SK-N-SH treated with all-trans-retinoic acid at 6 μM for 48 hours (cell line): ENCODE results near the gene MYO1H.
A peak's percentile ranks its signal among the peaks of the same experiment; 100 is the strongest.

Source experiments
- ATAC-seq: fragments of 200-7000 bp; cut with Tn5 transposase; 3 replicates; pipeline ENCODE4 v1.9.1; 2020; ENCODE audit warnings: mild to moderate bottlenecking, moderate library complexity
- ARNTL ChIP-seq: fragments of 450-650 bp; formaldehyde crosslinking; IDR thresholded peaks from 2 replicates; pipeline ENCODE4 v1.5.0; 2020; ENCODE audit warnings: low read depth, mild to moderate bottlenecking, moderate library complexity, borderline replicate concordance
- BACH2 ChIP-seq: fragments of 250-450 bp; sonication (Bioruptor Pico); IDR thresholded peaks from 2 replicates; pipeline ENCODE4 v1.9.0; 2021; ENCODE audit warnings: mild to moderate bottlenecking, borderline replicate concordance
- CSDC2 ChIP-seq: fragments of 250-450 bp; sonication (Bioruptor Pico); IDR thresholded peaks from 2 replicates; pipeline ENCODE4 v1.5.0; 2020; ENCODE audit warnings: mild to moderate bottlenecking, moderate library complexity
- ESRRG ChIP-seq: fragments of 250-450 bp; sonication (Bioruptor Pico); IDR thresholded peaks from 2 replicates; pipeline ENCODE4 v1.6.1; 2021; ENCODE audit warnings: mild to moderate bottlenecking
- GLIS3 ChIP-seq: fragments of 250-450 bp; sonication (Bioruptor Pico); IDR thresholded peaks from 2 replicates; pipeline ENCODE4 v1.5.0; 2020; ENCODE audit warnings: mild to moderate bottlenecking, moderate library complexity
- ISL1 ChIP-seq: fragments of 250-450 bp; sonication (Bioruptor Pico); IDR thresholded peaks from 2 replicates; pipeline ENCODE4 v2.1.2; 2022; ENCODE audit warnings: mild to moderate bottlenecking, moderate library complexity
- OSR1 ChIP-seq: fragments of 250-450 bp; sonication (Bioruptor Pico); IDR thresholded peaks from 2 replicates; pipeline ENCODE4 v1.8.0; 2022; ENCODE audit warnings: moderate library complexity, mild to moderate bottlenecking, inconsistent platforms
- PPARA ChIP-seq: fragments of 250-450 bp; sonication (Bioruptor Pico); IDR thresholded peaks from 2 replicates; pipeline ENCODE4 v1.5.0; 2020; ENCODE audit warnings: mild to moderate bottlenecking, borderline replicate concordance
- RARB ChIP-seq: fragments of 250-450 bp; sonication (Bioruptor Pico); IDR thresholded peaks from 2 replicates; pipeline ENCODE4 v1.8.0; 2021; ENCODE audit warnings: mild to moderate bottlenecking, moderate library complexity
- SNAI2 ChIP-seq: fragments of 250-450 bp; sonication (Bioruptor Pico); IDR thresholded peaks from 2 replicates; pipeline ENCODE4 v1.5.0; 2020; ENCODE audit warnings: mild to moderate bottlenecking, moderate library complexity
- TOX ChIP-seq: fragments of 250-450 bp; sonication (Bioruptor Pico); IDR thresholded peaks from 2 replicates; pipeline ENCODE4 v1.8.0; 2021; ENCODE audit warnings: mild to moderate bottlenecking, moderate library complexity, borderline replicate concordance
- ZFP3 ChIP-seq: fragments of 250-450 bp; sonication (Bioruptor Pico); IDR thresholded peaks from 2 replicates; pipeline ENCODE4 v1.5.0; 2020; ENCODE audit warnings: mild to moderate bottlenecking, moderate library complexity
- ZFP30 ChIP-seq: fragments of 450-650 bp; formaldehyde crosslinking; IDR thresholded peaks from 2 replicates; pipeline ENCODE4 v1.5.0; 2022; ENCODE audit warnings: mild to moderate bottlenecking, moderate library complexity
- ZNF565 ChIP-seq: fragments of 450-650 bp; formaldehyde crosslinking; conservative IDR thresholded peaks from 2 replicates; pipeline ENCODE4 v1.5.0; 2020; ENCODE audit warnings: low read depth, mild to moderate bottlenecking, moderate library complexity
- ZNF70 ChIP-seq: fragments of 450-650 bp; formaldehyde crosslinking; IDR thresholded peaks from 2 replicates; pipeline ENCODE4 v1.5.0; 2020; ENCODE audit warnings: mild to moderate bottlenecking, moderate library complexity
- ZNF8 ChIP-seq: fragments of 450-650 bp; formaldehyde crosslinking; IDR thresholded peaks from 2 replicates; pipeline ENCODE4 v1.5.0; 2020; ENCODE audit warnings: mild to moderate bottlenecking, moderate library complexity
- TF ChIP-seq, protein P1 (sequence below): fragments of 250-450 bp; sonication (Bioruptor Pico); IDR thresholded peaks from 2 replicates; pipeline ENCODE4 v1.8.0; 2021; ENCODE audit warnings: low read depth, mild to moderate bottlenecking, moderate library complexity, borderline replicate concordance
- TF ChIP-seq, protein P2 (sequence below): fragments of 250-450 bp; sonication (Bioruptor Pico); IDR thresholded peaks from 2 replicates; pipeline ENCODE4 v1.5.1; 2021; ENCODE audit warnings: mild to moderate bottlenecking, moderate library complexity
- TF ChIP-seq, protein P3 (sequence below): fragments of 250-450 bp; sonication (Bioruptor Pico); IDR thresholded peaks from 2 replicates; pipeline ENCODE4 v1.8.0; 2020; ENCODE audit warnings: mild to moderate bottlenecking, moderate library complexity, borderline replicate concordance
- TF ChIP-seq, protein P4 (sequence below): fragments of 250-450 bp; sonication (Bioruptor Pico); IDR thresholded peaks from 2 replicates; pipeline ENCODE4 v1.5.0; 2020; ENCODE audit warnings: mild to moderate bottlenecking, moderate library complexity

MYO1H gene

DNA sequence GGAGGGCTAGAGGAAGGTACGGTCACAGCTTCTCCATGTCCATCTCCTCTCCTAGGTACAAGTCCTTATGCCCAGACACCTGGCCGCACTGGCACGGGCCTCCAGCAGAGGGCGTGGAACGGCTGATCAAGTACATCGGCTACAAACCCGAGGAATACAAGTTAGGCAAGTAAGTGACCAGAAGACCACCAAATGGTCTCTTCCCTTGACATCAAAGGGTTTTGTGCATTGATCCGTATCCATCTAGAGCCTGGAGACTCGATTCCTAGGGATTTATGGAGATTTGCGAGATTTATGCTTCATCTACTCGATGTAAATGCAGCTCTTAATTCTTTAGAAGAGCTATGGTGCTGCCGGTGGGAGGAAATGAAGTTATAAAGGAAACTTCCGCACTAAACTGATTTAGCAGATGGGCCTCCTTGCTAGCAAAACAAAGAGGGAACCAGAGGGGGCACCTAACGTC, 85.2 kb downstream of the MYO1H start:
- peak; percentile 90 for ATAC-seq
- no peak for TF ChIP-seq SNAI2 (CRISPR knock-in tag)
- no peak for TF ChIP-seq BACH2
- TF ChIP-seq ZFP30 (CRISPR knock-in tag) = no peak
- TF ChIP-seq, protein P1, sequence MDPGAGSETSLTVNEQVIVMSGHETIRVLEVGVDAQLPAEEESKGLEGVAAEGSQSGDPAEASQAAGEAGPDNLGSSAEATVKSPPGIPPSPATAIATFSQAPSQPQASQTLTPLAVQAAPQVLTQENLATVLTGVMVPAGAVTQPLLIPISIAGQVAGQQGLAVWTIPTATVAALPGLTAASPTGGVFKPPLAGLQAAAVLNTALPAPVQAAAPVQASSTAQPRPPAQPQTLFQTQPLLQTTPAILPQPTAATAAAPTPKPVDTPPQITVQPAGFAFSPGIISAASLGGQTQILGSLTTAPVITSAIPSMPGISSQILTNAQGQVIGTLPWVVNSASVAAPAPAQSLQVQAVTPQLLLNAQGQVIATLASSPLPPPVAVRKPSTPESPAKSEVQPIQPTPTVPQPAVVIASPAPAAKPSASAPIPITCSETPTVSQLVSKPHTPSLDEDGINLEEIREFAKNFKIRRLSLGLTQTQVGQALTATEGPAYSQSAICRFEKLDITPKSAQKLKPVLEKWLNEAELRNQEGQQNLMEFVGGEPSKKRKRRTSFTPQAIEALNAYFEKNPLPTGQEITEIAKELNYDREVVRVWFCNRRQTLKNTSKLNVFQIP (CRISPR knock-in tag) = no peak
- TF ChIP-seq ZFP3 (CRISPR knock-in tag) = no peak
- TF ChIP-seq, protein P2, sequence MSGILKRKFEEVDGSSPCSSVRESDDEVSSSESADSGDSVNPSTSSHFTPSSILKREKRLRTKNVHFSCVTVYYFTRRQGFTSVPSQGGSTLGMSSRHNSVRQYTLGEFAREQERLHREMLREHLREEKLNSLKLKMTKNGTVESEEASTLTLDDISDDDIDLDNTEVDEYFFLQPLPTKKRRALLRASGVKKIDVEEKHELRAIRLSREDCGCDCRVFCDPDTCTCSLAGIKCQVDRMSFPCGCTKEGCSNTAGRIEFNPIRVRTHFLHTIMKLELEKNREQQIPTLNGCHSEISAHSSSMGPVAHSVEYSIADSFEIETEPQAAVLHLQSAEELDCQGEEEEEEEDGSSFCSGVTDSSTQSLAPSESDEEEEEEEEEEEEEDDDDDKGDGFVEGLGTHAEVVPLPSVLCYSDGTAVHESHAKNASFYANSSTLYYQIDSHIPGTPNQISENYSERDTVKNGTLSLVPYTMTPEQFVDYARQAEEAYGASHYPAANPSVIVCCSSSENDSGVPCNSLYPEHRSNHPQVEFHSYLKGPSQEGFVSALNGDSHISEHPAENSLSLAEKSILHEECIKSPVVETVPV (CRISPR knock-in tag) = no peak
- no peak for TF ChIP-seq ESRRG (CRISPR knock-in tag)
- TF ChIP-seq, protein P3, sequence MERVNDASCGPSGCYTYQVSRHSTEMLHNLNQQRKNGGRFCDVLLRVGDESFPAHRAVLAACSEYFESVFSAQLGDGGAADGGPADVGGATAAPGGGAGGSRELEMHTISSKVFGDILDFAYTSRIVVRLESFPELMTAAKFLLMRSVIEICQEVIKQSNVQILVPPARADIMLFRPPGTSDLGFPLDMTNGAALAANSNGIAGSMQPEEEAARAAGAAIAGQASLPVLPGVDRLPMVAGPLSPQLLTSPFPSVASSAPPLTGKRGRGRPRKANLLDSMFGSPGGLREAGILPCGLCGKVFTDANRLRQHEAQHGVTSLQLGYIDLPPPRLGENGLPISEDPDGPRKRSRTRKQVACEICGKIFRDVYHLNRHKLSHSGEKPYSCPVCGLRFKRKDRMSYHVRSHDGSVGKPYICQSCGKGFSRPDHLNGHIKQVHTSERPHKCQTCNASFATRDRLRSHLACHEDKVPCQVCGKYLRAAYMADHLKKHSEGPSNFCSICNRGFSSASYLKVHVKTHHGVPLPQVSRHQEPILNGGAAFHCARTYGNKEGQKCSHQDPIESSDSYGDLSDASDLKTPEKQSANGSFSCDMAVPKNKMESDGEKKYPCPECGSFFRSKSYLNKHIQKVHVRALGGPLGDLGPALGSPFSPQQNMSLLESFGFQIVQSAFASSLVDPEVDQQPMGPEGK (CRISPR knock-in tag) = no peak
- no peak for TF ChIP-seq ZNF8 (CRISPR knock-in tag)
- TF ChIP-seq, protein P4, sequence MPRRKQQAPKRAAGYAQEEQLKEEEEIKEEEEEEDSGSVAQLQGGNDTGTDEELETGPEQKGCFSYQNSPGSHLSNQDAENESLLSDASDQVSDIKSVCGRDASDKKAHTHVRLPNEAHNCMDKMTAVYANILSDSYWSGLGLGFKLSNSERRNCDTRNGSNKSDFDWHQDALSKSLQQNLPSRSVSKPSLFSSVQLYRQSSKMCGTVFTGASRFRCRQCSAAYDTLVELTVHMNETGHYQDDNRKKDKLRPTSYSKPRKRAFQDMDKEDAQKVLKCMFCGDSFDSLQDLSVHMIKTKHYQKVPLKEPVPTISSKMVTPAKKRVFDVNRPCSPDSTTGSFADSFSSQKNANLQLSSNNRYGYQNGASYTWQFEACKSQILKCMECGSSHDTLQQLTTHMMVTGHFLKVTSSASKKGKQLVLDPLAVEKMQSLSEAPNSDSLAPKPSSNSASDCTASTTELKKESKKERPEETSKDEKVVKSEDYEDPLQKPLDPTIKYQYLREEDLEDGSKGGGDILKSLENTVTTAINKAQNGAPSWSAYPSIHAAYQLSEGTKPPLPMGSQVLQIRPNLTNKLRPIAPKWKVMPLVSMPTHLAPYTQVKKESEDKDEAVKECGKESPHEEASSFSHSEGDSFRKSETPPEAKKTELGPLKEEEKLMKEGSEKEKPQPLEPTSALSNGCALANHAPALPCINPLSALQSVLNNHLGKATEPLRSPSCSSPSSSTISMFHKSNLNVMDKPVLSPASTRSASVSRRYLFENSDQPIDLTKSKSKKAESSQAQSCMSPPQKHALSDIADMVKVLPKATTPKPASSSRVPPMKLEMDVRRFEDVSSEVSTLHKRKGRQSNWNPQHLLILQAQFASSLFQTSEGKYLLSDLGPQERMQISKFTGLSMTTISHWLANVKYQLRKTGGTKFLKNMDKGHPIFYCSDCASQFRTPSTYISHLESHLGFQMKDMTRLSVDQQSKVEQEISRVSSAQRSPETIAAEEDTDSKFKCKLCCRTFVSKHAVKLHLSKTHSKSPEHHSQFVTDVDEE (CRISPR knock-in tag) = no peak
- TF ChIP-seq ZNF70 (CRISPR knock-in tag) = no peak
- TF ChIP-seq TOX (CRISPR knock-in tag) = no peak
- TF ChIP-seq ARNTL = no peak
- TF ChIP-seq, all 23 proteins: peak for 0

DNA sequence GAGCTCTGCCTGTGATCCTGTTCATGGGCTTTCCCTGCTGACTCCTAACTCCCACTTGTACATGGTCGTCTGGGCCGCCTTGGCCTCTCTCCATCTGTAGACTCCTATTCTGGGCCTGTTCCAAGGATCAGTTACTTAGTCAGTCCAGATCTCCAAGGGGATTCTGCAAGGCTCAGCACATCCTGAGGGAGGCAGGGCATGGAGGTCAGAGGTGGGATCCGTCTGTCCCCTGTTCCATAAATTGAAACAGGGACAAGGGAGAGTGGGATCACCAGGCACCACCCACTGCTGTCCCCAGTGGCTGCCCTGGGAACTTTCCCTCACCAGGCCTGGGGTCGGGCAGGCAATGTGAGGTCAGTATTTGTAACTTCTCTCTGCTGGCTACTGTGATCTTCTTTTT, 85.9 kb downstream of the MYO1H start:
- TF ChIP-seq ISL1 (CRISPR knock-in tag) (no peak), TOX (CRISPR knock-in tag) (no peak), ZNF565 (no peak), SNAI2 (CRISPR knock-in tag) (no peak), CSDC2 (CRISPR knock-in tag) (no peak), ESRRG (CRISPR knock-in tag) (no peak), GLIS3 (CRISPR knock-in tag) (no peak), RARB (CRISPR knock-in tag) (no peak)
- TF ChIP-seq, protein P3 (CRISPR knock-in tag) = no peak
- TF ChIP-seq, protein P2 (CRISPR knock-in tag) = no peak
- peak; percentile 75 for ATAC-seq

DNA sequence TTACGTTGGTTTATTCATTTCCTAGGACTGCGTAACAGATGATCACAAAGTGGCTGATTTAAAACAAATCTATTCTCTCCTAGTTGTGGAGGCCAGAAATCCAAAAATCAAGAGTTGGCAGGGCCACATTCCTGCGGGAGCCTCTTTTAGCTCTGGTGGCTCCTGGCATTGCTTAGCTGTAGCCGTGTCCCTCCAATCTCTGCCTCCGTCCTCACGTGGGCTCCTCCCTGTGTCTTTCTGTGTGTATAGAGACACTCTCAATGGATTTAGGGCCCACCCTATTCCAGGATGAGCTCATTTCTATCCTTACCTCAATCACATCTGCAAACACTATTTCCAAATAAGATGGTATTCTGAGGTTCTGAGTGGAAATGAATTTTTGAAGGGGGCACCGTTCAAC, 86.9 kb downstream of the MYO1H start:
- ATAC-seq = no peak
- TF ChIP-seq, protein P1 (CRISPR knock-in tag) = no peak
- TF ChIP-seq ZFP3 (CRISPR knock-in tag) (no peak), PPARA (CRISPR knock-in tag) (no peak), ZNF565 (no peak), OSR1 (CRISPR knock-in tag) (no peak)
- TF ChIP-seq, protein P4 (CRISPR knock-in tag) = no peak
